HFFc6 (cell line): ENCODE results near the gene ASTN2. TPM values are rescaled to one million over a fixed set of nuclear protein-coding genes. Genes with fewer than 3 reads are reported as not detected.

Source experiments
- DNase-seq: peaks from one replicate; pipeline ENCODE4 v3.0.0-alpha.2; 2018
- H3K27ac Mint-ChIP-seq: 2 replicates; pipeline ENCODE4 v1.8.0; 2020; ENCODE audit warnings: mild to moderate bottlenecking, mixed read lengths
- H3K27me3 Mint-ChIP-seq: 2 replicates; pipeline ENCODE4 v1.8.0; 2021; ENCODE audit warnings: mild to moderate bottlenecking, moderate library complexity, mixed read lengths; ENCODE audit not compliant: insufficient read depth
- H3K36me3 Mint-ChIP-seq: 2 replicates; pipeline ENCODE4 v1.8.0; 2021; ENCODE audit warnings: low read depth, mixed read lengths
- H3K4me1 Mint-ChIP-seq: 2 replicates; pipeline ENCODE4 v1.8.0; 2020; ENCODE audit warnings: low read depth, mixed read lengths
- H3K4me3 Mint-ChIP-seq: 2 replicates; pipeline ENCODE4 v1.8.0; 2020; ENCODE audit warnings: mild to moderate bottlenecking, moderate library complexity, mixed read lengths
- H3K9me3 Mint-ChIP-seq: 2 replicates; pipeline ENCODE4 v1.8.0; 2020; ENCODE audit warnings: mild to moderate bottlenecking, mixed read lengths
- CTCF ChIP-seq: fragments of 200-600 bp; sonication (generic); IDR thresholded peaks from 2 replicates; pipeline ENCODE4 v1.5.0; 2021; ENCODE audit warnings: antibody characterized with exemption, mild to moderate bottlenecking
- total RNA-seq, 6 experiments: library from RNA; stranded (reverse); fragmentation: NEBNext Ultra II Directional; extraction: Animal tissue kit (Norgen Biotek cat#: 25700); gene quantifications; 2 replicates in 1 of 6; 3 replicates in 5 of 6; pipeline ENCODE4 v1.2.3, GENCODE V29; 2021

The ASTN2 gene
- total RNA-seq, 6 experiments from 2014 or later = 7.3 to 9.7 (median 8.3) TPM

- no peak for DNase-seq
These were observed 121.4 kb downstream of the ASTN2 start for GRCh38 chr9:117293206-117294114.

GRCh38 chr9:117290856-117291622 is 123.8 kb downstream of the ASTN2 start:
- Mint-ChIP-seq H3K4me1 (no peaks in the 10 kb centered on the region), H3K9me3 (peaks cover 38% of the 10 kb centered on the region), H3K36me3 (no peaks in the 10 kb centered on the region), H3K4me3 (no peak overlapping the region), H3K27me3 (no peaks in the 10 kb centered on the region), H3K27ac (no peak overlapping the region)
- no peak for DNase-seq
- no peak for TF ChIP-seq CTCF

More at GRCh38 chr9:117293206-117294114, 121.4 kb downstream of the ASTN2 start:
- Mint-ChIP-seq H3K4me1 (no peaks in the 10 kb centered on the region), H3K9me3 (peaks cover 50% of the 10 kb centered on the region), H3K27me3 (no peaks in the 10 kb centered on the region), H3K36me3 (no peaks in the 10 kb centered on the region), H3K27ac (no peak overlapping the region), H3K4me3 (no peak overlapping the region)
- TF ChIP-seq CTCF = no peak

- Mint-ChIP-seq H3K27me3 (no peaks in the 10 kb centered on the region), H3K36me3 (no peaks in the 10 kb centered on the region), H3K9me3 (peaks cover 34% of the 10 kb centered on the region), H3K4me3 (no peak overlapping the region), H3K27ac (no peak overlapping the region), H3K4me1 (no peaks in the 10 kb centered on the region)
- TF ChIP-seq CTCF = no peak
- no peak for DNase-seq
These were observed 124.5 kb downstream of the ASTN2 start for GRCh38 chr9:117290306-117290840.

- no peaks in the 10 kb centered on the region for H3K4me1 Mint-ChIP-seq
- H3K4me3 Mint-ChIP-seq = no peak overlapping the region
- no peak for DNase-seq
- H3K27me3 Mint-ChIP-seq = no peaks in the 10 kb centered on the region
- no peaks in the 10 kb centered on the region for H3K36me3 Mint-ChIP-seq
- no peak for TF ChIP-seq CTCF
- H3K27ac Mint-ChIP-seq = no peak overlapping the region
- H3K9me3 Mint-ChIP-seq = peaks cover 29% of the 10 kb centered on the region
These were observed 128.6 kb downstream of the ASTN2 start for GRCh38 chr9:117286245-117286644.

GRCh38 chr9:117284414-117284813 is 130.4 kb downstream of the ASTN2 start:
- DNase-seq = no peak
- TF ChIP-seq CTCF = no peak
- H3K36me3 Mint-ChIP-seq = no peaks in the 10 kb centered on the region
- H3K9me3 Mint-ChIP-seq = peaks cover 22% of the 10 kb centered on the region
- H3K27me3 Mint-ChIP-seq = no peaks in the 10 kb centered on the region
- H3K4me3 Mint-ChIP-seq = no peak overlapping the region
- no peak overlapping the region for H3K27ac Mint-ChIP-seq
- no peaks in the 10 kb centered on the region for H3K4me1 Mint-ChIP-seq
